K562 (cell line): ENCODE measurements around the gene PDK1.

ENCODE experiments used
- ADNP ChIP-seq: fragments of 200-800 bp; sonication (Bioruptor generic); IDR thresholded peaks from 2 replicates; pipeline ENCODE4 v1.6.1; 2016; ENCODE audit warnings: missing genetic modification characterization, missing compliant biosample characterization
- BRD9 ChIP-seq: fragments of 450-650 bp; IDR thresholded peaks from 2 replicates; pipeline ENCODE4 v1.6.1; 2018; ENCODE audit warnings: low read depth; ENCODE audit not compliant: partially characterized antibody
- ELF1 ChIP-seq: fragments of 200-800 bp; sonication (Bioruptor generic); IDR thresholded peaks from 2 replicates; pipeline ENCODE4 v1.6.1; 2016; ENCODE audit warnings: missing genetic modification characterization, missing compliant biosample characterization
- EZH2 ChIP-seq: IDR thresholded peaks from 2 replicates; pipeline ENCODE4 v1.6.1; 2012; ENCODE audit warnings: low read depth, mild to moderate bottlenecking, inconsistent platforms, low read length, borderline replicate concordance
- FOXK2 ChIP-seq, 2 experiments: fragments of 450-650 bp; IDR thresholded peaks in 1 of 2; conservative IDR thresholded peaks in 1 of 2; 2 replicates each; pipeline ENCODE4 v1.6.1; 2016; ENCODE audit warnings: low read depth in 2 of 2, mild to moderate bottlenecking in 1 of 2
- GATA2 ChIP-seq: sonication (generic); formaldehyde crosslinking; IDR thresholded peaks from 2 replicates; pipeline ENCODE4 v1.4.0; 2020; ENCODE audit warnings: mild to moderate bottlenecking, missing genetic modification reagents
- JUN ChIP-seq, 2 experiments: sonication (generic) in 1 of 2; formaldehyde crosslinking in 1 of 2; IDR thresholded peaks; 2 replicates each; pipeline versions ENCODE4 v1.6.1 to v1.8.0; 2012 to 2022; ENCODE audit warnings: borderline replicate concordance in 2 of 2, mild to moderate bottlenecking in 2 of 2, improper control_type of control experiment in 1 of 2, low read depth in 1 of 2, low read length in 1 of 2, missing genetic modification reagents in 1 of 2
- NFATC3 ChIP-seq: fragments of 450-650 bp; IDR thresholded peaks from 2 replicates; pipeline ENCODE4 v1.6.1; 2017; ENCODE audit warnings: mild to moderate bottlenecking
- RAD21 ChIP-seq, 2 experiments: fragments of 250-450 bp in 1 of 2; fragments of 450-650 bp in 1 of 2; sonication (Bioruptor Pico) in 1 of 2; formaldehyde crosslinking in 1 of 2; IDR thresholded peaks in 1 of 2; conservative IDR thresholded peaks in 1 of 2; 2 replicates each; pipeline versions ENCODE4 v1.4.0 to v1.8.0; 2020 to 2022; ENCODE audit warnings: mild to moderate bottlenecking in 2 of 2, moderate library complexity in 1 of 2
- SIX5 ChIP-seq, 2 experiments: IDR thresholded peaks; 2 replicates each; pipeline ENCODE4 v1.6.1; 2011; ENCODE audit warnings: low read length in 2 of 2, borderline replicate concordance in 1 of 2, low read depth in 1 of 2, mild to moderate bottlenecking in 1 of 2, moderate library complexity in 1 of 2; ENCODE audit not compliant: insufficient read depth in 1 of 2
- STAT5B ChIP-seq: fragments of 250-450 bp; sonication (Bioruptor Pico); IDR thresholded peaks from 2 replicates; pipeline ENCODE4 v1.8.0; 2021; ENCODE audit warnings: mild to moderate bottlenecking, inconsistent platforms
- ZNF717 ChIP-seq: fragments of 250-450 bp; sonication (Bioruptor Pico); IDR thresholded peaks from 2 replicates; pipeline ENCODE4 v1.5.0; 2021
- TF ChIP-seq, protein P1 (sequence below), 3 experiments: IDR thresholded peaks in 2 of 3; conservative IDR thresholded peaks in 1 of 3; 2 replicates each; pipeline ENCODE4 v1.5.1; 2011 to 2012; ENCODE audit warnings: low read length in 3 of 3, mild to moderate bottlenecking in 3 of 3, control low read depth in 2 of 3, improper control_type of control experiment in 1 of 3, inconsistent platforms in 1 of 3, low read depth in 1 of 3, mixed read lengths in 1 of 3, moderate library complexity in 1 of 3; ENCODE audit not compliant: insufficient read depth in 2 of 3
- TF ChIP-seq, protein P2 (sequence below), 2 experiments: IDR thresholded peaks in 1 of 2; conservative IDR thresholded peaks in 1 of 2; 2 replicates each; pipeline ENCODE4 v1.6.1; 2016; ENCODE audit warnings: low read depth in 2 of 2, mild to moderate bottlenecking in 1 of 2, missing compliant biosample characterization in 1 of 2, missing genetic modification characterization in 1 of 2, moderate library complexity in 1 of 2

DNA sequence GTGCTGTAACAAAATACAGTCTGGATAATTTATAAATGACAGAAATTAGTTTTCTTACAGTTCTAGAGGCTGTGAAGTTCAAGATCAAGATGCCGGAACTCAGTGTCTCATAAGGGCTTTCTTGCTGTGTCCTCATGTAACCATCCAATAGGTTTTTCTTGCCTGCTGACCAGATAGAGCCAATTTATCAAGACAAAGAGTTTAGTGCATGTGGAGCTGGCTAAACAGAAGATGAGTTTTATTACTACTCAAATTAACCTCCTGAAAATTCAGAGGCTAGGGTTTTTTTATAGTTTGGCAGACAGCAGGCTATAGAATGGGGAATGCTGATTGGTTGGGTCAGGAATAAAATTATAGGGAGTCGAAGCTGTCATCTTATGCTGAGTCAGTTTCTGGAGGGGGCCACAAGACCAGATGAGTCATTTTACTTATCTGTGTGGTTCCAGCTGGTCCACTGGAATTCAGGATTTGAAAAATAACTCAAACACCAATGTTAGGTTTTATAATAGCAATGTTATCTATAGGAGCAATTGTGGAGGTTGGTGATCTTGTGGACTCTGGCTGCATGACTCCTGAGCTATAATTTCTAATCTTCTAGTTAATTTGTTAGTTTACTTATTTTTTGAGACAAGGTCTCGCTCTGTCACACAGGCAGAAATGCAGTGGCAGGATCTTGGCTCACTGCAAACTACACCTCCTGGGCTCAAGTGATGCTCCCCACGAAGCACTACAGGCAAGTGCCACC, 3.2 kb upstream of the PDK1 start:
- TF ChIP-seq FOXK2 (conservative IDR thresholded peaks at IDR 0.05 in 1 of 2, IDR thresholded peaks at IDR 0.05 in 1 of 2; ENCODE audit: low read depth in 2 of 2) (peak in 1 of 2 experiments; percentile 14; a peak in 1 of 4 replicates), JUN (IDR thresholded peaks at IDR 0.05; ENCODE audit: borderline replicate concordance, low read depth, low read length) (peak; percentile 99), JUN (CRISPR knock-in tag; IDR thresholded peaks at IDR 0.05; ENCODE audit: borderline replicate concordance) (no peak), BRD9 (peak; percentile 71), ZNF717 (no peak), STAT5B (CRISPR knock-in tag) (no peak), EZH2 (no peak), ELF1 (tag) (no peak), NFATC3 (peak; percentile 41; the same call in 1 of the 2 replicates), RAD21 (CRISPR knock-in tag; conservative IDR thresholded peaks at IDR 0.05 in 1 of 2, IDR thresholded peaks at IDR 0.05 in 1 of 2) (no peak), GATA2 (CRISPR knock-in tag) (peak; percentile 86), ADNP (tag) (no peak), SIX5 (IDR thresholded peaks at IDR 0.05; ENCODE audit: borderline replicate concordance in 1 of 2, insufficient read depth in 1 of 2, low read depth in 1 of 2, low read length in 2 of 2) (no peak)
- TF ChIP-seq, protein P1, sequence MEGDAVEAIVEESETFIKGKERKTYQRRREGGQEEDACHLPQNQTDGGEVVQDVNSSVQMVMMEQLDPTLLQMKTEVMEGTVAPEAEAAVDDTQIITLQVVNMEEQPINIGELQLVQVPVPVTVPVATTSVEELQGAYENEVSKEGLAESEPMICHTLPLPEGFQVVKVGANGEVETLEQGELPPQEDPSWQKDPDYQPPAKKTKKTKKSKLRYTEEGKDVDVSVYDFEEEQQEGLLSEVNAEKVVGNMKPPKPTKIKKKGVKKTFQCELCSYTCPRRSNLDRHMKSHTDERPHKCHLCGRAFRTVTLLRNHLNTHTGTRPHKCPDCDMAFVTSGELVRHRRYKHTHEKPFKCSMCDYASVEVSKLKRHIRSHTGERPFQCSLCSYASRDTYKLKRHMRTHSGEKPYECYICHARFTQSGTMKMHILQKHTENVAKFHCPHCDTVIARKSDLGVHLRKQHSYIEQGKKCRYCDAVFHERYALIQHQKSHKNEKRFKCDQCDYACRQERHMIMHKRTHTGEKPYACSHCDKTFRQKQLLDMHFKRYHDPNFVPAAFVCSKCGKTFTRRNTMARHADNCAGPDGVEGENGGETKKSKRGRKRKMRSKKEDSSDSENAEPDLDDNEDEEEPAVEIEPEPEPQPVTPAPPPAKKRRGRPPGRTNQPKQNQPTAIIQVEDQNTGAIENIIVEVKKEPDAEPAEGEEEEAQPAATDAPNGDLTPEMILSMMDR (IDR thresholded peaks at IDR 0.05 in 2 of 3, conservative IDR thresholded peaks at IDR 0.05 in 1 of 3; ENCODE audit: insufficient read depth in 2 of 3, low read depth in 1 of 3, low read length in 3 of 3) = no peak
- TF ChIP-seq, protein P2, sequence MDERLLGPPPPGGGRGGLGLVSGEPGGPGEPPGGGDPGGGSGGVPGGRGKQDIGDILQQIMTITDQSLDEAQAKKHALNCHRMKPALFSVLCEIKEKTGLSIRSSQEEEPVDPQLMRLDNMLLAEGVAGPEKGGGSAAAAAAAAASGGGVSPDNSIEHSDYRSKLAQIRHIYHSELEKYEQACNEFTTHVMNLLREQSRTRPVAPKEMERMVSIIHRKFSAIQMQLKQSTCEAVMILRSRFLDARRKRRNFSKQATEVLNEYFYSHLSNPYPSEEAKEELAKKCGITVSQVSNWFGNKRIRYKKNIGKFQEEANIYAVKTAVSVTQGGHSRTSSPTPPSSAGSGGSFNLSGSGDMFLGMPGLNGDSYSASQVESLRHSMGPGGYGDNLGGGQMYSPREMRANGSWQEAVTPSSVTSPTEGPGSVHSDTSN (CRISPR knock-in tag; IDR thresholded peaks at IDR 0.05; ENCODE audit: low read depth) = no peak
- TF ChIP-seq, protein P2 (tag; conservative IDR thresholded peaks at IDR 0.05; ENCODE audit: low read depth) = peak; percentile 79
